Ectodermal cell (in vitro differentiated cells): ENCODE data around the gene FBXW8.

ENCODE experiments used
- H3K27ac ChIP-seq: 2 replicates; pipeline ENCODE4 v1.7.0; 2013; ENCODE audit warnings: mild to moderate bottlenecking, low read depth, low read length; ENCODE audit not compliant: insufficient read depth, poor library complexity, severe bottlenecking
- H3K27me3 ChIP-seq: 2 replicates; pipeline ENCODE4 v1.7.0; 2013; ENCODE audit warnings: mild to moderate bottlenecking, low read length; ENCODE audit not compliant: insufficient read depth, control insufficient read depth, poor library complexity, severe bottlenecking
- H3K36me3 ChIP-seq: one replicate; pipeline ENCODE4 v1.7.0; 2013; ENCODE audit warnings: low read length; ENCODE audit not compliant: control insufficient read depth, insufficient read depth
- H3K4me1 ChIP-seq: one replicate; pipeline ENCODE4 v1.7.0; 2013; ENCODE audit warnings: low read length; ENCODE audit not compliant: control insufficient read depth, insufficient read depth
- H3K4me3 ChIP-seq: 2 replicates; pipeline ENCODE4 v1.7.0; 2013; ENCODE audit warnings: low read depth, low read length, control low read depth; ENCODE audit not compliant: insufficient read depth
- H3K9me3 ChIP-seq: 2 replicates; pipeline ENCODE4 v1.7.0; 2013; ENCODE audit warnings: mild to moderate bottlenecking, low read length, moderate library complexity; ENCODE audit not compliant: control insufficient read depth
- WGBS, 2 experiments: methylation state at CpG; one replicate each; pipeline ENCODE4 v1.1.7; 2013; ENCODE audit warnings: missing lambda C conversion rate in 2 of 2; 5-methylcytosine and 5-hydroxymethylcytosine counted together

FBXW8 gene

GRCh38 chr12:116971222-116971621, 60.5 kb downstream of the FBXW8 start:
- Histone ChIP-seq H3K9me3 (no peaks in the 10 kb centered on the region), H3K27ac (no peak overlapping the region), H3K27me3 (no peaks in the 10 kb centered on the region), H3K4me3 (no peak overlapping the region), H3K4me1 (peaks cover 8% of the 10 kb centered on the region), H3K36me3 (no peaks in the 10 kb centered on the region)
- WGBS, 2 experiments: 95 to 96% methylated on average over 4 of the region's 4 CpGs

GRCh38 chr12:116975779-116976393, 65.1 kb downstream of the FBXW8 start:
- Histone ChIP-seq H3K4me1 (no peaks in the 10 kb centered on the region), H3K36me3 (no peaks in the 10 kb centered on the region), H3K27ac (no peak overlapping the region), H3K27me3 (no peaks in the 10 kb centered on the region), H3K9me3 (no peaks in the 10 kb centered on the region), H3K4me3 (no peak overlapping the region)
- 92 to 96% methylated on average over 2 to 3 of the region's 3 CpGs for WGBS, 2 experiments

- H3K27ac ChIP-seq: no peak overlapping the region
- no peak overlapping the region for H3K4me3 ChIP-seq
- H3K4me1 ChIP-seq: no peaks in the 10 kb centered on the region
- no peaks in the 10 kb centered on the region for H3K9me3 ChIP-seq
- WGBS, 2 experiments: 83 to 84% methylated on average over 13 of the region's 13 CpGs
- no peaks in the 10 kb centered on the region for H3K36me3 ChIP-seq
- H3K27me3 ChIP-seq: no peaks in the 10 kb centered on the region
Measured at GRCh38 chr12:116977465-116978380, 67.0 kb downstream of the FBXW8 start.

- Histone ChIP-seq H3K36me3 (no peaks in the 10 kb centered on the region), H3K27me3 (no peaks in the 10 kb centered on the region), H3K4me3 (no peak overlapping the region), H3K27ac (no peak overlapping the region), H3K4me1 (no peaks in the 10 kb centered on the region), H3K9me3 (no peaks in the 10 kb centered on the region)
- WGBS, 2 experiments: 93 to 94% methylated on average over 7 of the region's 7 CpGs
Measured at GRCh38 chr12:116978791-116979508, 68.2 kb downstream of the FBXW8 start.

- no peaks in the 10 kb centered on the region for H3K27me3 ChIP-seq
- H3K4me3 ChIP-seq: no peak overlapping the region
- H3K9me3 ChIP-seq: no peaks in the 10 kb centered on the region
- H3K27ac ChIP-seq: no peak overlapping the region
- WGBS, 2 experiments: 89% methylated on average over 1 of the region's 1 CpG; no CpG with 5 or more reads in 1 of the 2 experiments
- H3K4me1 ChIP-seq: no peaks in the 10 kb centered on the region
- no peaks in the 10 kb centered on the region for H3K36me3 ChIP-seq
Measured at GRCh38 chr12:116980083-116980482, 69.3 kb downstream of the FBXW8 start.

GRCh38 chr12:116982791-116983411, 72.2 kb downstream of the FBXW8 start:
- Histone ChIP-seq H3K4me1 (no peaks in the 10 kb centered on the region), H3K9me3 (no peaks in the 10 kb centered on the region), H3K27ac (no peak overlapping the region), H3K27me3 (no peaks in the 10 kb centered on the region), H3K4me3 (no peak overlapping the region), H3K36me3 (no peaks in the 10 kb centered on the region)
- WGBS, 2 experiments: 92 to 93% methylated on average over 10 of the region's 10 CpGs

GRCh38 chr12:116984098-116984497, 73.3 kb downstream of the FBXW8 start:
- Histone ChIP-seq H3K9me3 (no peaks in the 10 kb centered on the region), H3K4me3 (no peak overlapping the region), H3K27me3 (no peaks in the 10 kb centered on the region), H3K36me3 (no peaks in the 10 kb centered on the region), H3K27ac (no peak overlapping the region), H3K4me1 (no peaks in the 10 kb centered on the region)
- WGBS, 2 experiments: 57 to 58% methylated on average over 5 of the region's 5 CpGs

GRCh38 chr12:116990329-116990728, 79.6 kb downstream of the FBXW8 start:
- Histone ChIP-seq H3K27ac (no peak overlapping the region), H3K27me3 (no peaks in the 10 kb centered on the region), H3K4me1 (no peaks in the 10 kb centered on the region), H3K4me3 (no peak overlapping the region), H3K9me3 (no peaks in the 10 kb centered on the region), H3K36me3 (peaks cover 6% of the 10 kb centered on the region)

GRCh38 chr12:116990971-116991966, 80.5 kb downstream of the FBXW8 start:
- no peaks in the 10 kb centered on the region for H3K4me1 ChIP-seq
- H3K27me3 ChIP-seq: no peaks in the 10 kb centered on the region
- no peak overlapping the region for H3K4me3 ChIP-seq
- peaks cover 6% of the 10 kb centered on the region for H3K36me3 ChIP-seq
- H3K9me3 ChIP-seq: no peaks in the 10 kb centered on the region
- H3K27ac ChIP-seq: no peak overlapping the region
- 91 to 95% methylated on average over 7 of the region's 7 CpGs for WGBS, 2 experiments
